ENCODE measurements around the gene PRKAR2A.

The PRKAR2A gene

DNA sequence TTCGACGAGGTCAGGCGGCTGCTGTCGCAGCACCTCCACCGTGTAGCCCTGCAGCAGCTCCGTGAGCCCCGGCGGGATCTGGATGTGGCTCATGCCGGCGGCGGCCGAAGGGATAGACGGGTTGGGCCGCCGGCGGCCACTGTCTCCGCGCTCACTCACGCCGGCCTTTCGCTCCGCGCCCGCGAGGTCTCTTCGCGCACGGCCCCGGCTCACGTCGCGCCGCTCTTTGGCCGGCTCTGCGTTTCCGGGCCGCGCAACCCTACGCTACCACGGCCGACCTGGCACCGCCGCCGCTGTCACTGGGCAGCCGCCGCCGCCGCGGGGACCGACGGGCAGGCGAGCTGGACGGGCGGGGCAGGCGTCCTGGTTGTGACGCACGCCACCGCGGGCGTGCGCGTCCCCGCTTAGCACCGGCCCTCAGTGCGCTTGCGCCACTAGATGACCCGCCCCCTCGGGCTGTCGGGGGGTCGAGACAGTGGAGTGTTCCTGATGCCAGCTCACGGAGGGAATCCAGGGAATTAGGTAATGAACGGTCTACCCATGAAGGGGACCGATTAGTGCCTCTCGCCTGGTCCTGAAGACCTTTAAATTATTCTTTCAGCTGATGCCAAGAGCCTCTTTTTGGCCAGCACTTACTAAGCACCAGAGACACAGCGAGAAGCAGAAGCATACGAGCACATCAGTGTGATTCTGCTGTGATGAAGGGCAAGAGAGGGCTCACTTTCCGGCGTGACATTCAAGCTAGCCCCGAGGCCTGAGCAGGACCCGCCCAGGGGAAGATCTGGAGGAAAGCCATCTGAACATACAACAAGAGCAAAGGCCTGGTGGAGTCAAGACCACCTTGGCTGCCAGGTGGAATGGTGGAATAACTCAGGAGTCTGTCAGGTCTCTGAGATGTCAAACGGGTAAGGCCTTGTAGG lies at the start of gene PRKAR2A:
TSS of gene PRKAR2A (minus strand) at position 371 of the 920 bp plus-strand sequence. CDS start at position 93, 278 bp downstream.
- DNase-seq (ENCODE audit: low read depth in 2 of 2), result peak; percentile 60 to 72

DNA sequence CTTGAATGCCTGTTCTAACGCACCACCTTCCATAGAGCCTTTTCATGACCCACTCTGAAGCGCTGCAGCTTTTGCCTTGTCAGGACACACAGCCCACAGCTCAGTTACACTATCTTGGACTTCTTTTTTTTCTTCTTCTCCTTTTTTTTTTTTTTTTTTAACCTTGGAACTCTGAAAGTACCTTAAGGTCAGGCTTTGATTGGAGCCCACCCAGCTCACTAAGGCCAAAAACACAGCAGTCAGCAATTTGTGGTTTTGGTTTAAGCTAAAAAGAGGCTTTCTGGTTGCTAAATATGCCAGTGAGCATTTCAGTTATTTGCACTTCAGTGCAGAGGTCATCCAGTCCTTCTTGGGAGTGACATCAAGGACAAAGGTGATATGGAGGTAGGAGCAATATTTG lies 49.3 kb upstream of the PRKAR2A start:
- no peak for DNase-seq (ENCODE audit: low read depth in 2 of 2)

DNA sequence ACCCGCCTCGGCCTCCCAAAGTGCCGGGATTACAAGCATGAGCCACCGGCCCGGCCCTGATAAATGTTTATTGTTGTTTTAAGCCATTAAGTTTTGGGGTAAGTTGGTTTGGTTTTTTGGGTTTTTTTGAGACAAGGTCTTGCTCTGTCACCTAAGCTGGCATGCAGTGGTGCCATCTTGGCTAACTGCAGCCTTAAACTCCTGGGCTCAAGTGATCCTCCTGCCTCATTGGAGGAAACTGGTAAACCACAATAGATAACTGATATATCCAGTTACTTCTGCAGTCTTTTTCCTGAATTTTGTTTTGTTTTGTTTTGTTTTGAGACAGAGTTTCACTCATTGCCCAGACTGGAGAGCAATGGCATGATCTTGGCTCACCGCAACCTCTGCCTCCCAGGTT lies 46.8 kb upstream of the PRKAR2A start:
- DNase-seq (ENCODE audit: low read depth in 2 of 2), result no peak

DNA sequence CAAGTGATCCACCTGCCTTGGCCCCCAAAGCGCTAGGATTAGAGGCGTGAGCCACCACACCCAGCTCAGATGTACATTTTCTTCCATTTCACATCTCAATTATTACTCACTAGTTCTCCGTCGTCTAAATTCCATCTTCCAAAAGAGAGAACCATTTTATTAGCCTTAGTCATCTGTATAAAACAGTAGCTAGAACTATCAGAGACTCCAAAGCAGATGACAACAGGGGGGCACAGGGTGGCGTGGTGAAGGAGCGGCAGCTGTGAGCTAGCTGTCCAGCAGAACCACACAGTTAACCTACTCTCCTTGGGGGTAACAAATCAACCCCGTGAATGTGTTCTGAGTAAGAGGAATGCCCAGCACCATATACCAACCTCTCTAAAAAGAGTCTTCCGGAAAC lies 43.9 kb upstream of the PRKAR2A start:
- no peak for DNase-seq (ENCODE audit: low read depth in 2 of 2)

DNA sequence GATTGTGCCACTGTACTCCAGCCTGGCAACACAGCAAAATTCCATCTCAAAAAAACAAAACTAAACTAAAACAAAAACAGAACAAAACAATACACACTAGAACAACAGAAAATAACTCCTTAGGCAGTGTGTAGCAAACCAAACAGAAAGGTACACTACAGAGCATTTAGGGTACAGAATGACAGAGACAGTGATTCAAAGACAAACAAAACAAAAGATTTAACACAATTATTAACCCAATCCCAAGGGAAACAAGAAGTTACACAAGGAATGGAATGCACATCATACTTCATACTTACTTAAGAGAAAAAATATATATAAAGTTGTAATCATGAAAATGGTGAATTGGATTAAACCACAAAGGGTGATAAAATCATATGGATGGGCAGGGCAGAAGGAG lies 38.1 kb upstream of the PRKAR2A start:
- no peak for DNase-seq (ENCODE audit: low read depth in 2 of 2)

DNA sequence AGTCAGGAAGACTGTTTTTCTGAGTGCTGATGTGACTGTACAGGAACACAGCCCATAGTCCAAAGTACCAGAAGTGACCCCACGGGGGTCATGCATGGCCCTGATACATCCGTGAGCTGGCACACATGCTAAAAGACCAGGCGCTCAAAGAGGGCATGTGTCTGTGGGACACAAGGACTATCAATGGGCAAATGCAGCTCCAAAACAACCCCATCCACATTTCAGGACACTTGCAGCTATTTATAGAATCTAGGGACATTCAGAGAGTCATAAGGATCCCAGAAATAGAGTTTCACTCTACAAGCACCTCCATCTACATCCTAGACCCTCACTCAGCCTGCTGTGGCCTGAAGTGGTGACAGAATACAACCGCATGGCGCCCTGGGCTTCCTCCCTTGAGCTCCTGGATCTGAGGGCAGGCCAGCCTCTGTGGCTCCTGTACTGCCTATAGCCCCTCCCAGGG lies 34.0 kb upstream of the PRKAR2A start:
- DNase-seq (ENCODE audit: low read depth in 2 of 2), result no peak

DNA sequence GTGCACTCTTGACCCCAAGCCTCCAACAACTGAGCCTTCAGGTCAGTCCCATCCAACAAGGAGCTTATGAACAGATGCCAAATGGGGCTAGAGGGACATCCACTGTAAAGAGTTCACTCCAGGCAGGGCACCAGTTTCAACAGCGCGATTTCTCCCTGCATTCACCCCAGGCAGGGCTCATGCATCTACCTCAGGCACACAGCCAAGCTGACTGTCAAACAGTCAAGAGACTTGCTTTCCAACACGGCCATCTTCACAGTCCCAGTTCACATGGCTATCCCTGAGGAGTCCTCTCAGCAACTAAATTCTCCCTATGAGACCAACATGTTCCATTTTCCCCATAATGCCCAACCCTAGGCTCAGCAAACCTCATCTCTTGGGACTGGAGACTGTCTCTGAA lies 33.3 kb upstream of the PRKAR2A start:
- no peak for DNase-seq (ENCODE audit: low read depth in 2 of 2)

DNA sequence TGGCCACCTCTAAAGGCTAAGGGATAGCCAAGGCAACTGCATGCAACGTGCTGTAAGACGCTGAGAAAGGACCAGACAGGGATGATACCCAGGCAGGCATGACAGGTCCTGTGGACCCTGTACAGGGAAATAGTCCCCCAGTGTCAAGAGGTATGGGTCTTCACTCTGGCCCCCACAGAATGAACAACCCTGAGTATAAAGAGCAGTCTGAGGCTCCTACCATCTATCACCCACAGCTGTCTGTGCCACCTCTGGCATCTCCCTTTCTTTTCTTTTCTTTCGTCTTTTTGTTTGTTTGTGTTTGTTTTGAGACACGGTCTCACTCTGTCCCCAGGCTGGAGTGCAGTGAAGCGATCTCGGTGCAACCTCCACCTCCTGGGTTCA lies 32.3 kb upstream of the PRKAR2A start:
- DNase-seq (ENCODE audit: low read depth in 2 of 2), result no peak

DNA sequence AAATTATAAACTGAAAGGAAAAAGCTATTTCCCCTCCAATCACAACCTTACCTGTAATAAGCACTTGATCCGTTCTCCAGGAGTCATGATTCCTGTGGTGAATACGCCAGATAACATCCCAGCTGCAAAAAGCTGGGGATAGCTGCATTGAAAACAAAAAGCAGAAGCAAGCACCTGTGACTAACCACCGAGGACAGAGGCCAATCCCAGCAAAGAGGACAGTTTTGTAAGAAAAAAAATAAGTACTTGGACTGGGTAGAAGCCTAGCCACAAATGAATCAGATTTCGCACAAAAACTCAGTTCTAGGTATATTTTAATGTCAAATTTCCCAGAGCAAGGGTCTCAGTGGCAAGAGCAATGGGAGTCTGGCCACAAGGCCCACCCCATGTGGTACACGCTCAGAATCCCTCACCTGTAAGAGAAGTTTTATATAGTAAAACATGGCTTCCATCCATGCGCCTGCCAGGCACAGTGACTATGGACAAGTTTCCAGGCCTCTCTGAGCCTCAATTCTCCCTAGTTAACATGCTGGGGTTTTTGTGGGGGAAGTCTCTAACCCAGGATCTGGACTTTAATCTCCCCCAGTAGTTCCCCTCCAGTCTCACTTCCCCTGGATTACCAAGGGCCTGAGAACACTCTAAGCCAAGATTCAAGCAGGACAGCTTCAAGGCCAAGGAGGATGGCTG lies 31.8 kb upstream of the PRKAR2A start:
- no peak for DNase-seq (ENCODE audit: low read depth in 2 of 2)

DNA sequence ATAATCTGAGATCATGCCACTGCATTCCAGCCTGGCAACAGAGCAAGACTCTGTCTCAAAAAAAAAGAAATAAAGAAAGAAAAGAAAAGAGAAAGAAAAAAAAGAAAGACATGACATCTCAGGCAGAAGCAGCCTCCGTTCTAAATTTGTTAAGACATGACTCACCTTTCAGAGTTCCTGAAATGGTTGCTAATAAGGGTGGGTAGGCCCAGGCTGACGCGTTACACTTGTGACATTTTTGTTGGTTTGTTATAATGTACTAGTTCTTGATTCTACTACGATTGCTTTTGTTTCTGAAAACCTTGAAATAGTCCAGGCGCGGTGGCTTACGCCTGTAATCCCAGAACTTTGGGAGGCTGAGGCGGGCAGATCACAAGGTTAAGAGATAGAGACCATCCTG lies 30.0 kb upstream of the PRKAR2A start:
- DNase-seq (ENCODE audit: low read depth in 2 of 2), result no peak

DNA sequence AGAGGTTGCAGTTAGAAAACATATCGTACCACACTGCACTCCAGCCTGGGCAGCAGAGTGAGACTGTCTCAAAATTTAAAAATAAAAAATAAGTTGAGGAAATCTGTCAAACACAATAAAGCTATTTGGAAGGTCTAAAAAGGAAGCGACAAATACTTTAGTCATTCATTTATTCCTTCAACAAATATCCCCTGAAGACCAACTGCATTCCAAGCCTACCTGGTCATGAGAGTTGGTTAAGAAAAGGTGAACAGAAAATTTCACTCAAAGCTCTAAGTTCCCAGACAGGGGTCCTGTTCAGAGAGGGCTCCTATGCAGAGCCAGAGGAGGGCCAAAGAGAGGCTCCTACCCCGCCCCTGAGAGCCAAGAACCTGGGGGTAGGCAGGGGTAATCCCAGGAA lies 15.4 kb upstream of the PRKAR2A start:
- DNase-seq (ENCODE audit: low read depth in 2 of 2), result no peak

DNA sequence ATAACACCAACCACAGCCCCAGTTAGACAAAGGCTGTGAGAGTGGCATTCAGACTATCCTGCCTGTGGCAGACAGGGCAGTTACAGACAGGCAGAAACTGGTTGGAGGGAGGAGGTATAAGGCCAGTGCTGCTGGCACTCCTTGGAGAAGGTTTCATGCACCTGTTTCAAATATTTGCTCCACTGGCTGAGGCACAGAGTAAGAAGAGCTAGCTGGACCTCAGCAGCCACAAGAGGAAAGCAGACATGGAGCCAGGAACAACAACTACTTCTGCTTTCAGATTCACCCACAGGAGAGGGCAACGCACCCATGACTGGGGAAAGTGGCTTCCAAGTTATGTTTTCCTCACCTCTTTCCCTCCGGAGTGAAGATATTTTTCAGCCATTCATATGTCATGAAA lies 11.5 kb upstream of the PRKAR2A start:
- no peak for DNase-seq (ENCODE audit: low read depth in 2 of 2)

DNA sequence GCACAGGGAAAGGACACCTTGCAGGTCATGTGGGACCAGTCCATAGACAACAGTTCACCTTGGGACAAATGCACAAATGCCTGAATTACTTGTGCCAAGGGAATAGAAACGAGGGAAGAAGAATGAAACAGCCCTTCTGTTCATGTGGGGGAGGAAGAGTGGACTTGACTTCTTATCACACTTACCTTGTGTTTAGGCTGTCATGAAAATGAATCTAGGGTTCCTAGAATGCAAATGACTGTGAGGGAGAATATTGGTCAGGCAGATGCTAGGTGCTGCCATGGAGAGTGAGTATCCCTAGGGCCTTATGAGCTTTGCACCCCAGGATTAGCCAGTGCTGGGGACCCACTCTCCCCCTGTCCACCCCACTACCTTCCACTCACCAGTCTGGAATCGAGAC lies 11.0 kb upstream of the PRKAR2A start:
- DNase-seq (ENCODE audit: low read depth in 2 of 2), result no peak

DNA sequence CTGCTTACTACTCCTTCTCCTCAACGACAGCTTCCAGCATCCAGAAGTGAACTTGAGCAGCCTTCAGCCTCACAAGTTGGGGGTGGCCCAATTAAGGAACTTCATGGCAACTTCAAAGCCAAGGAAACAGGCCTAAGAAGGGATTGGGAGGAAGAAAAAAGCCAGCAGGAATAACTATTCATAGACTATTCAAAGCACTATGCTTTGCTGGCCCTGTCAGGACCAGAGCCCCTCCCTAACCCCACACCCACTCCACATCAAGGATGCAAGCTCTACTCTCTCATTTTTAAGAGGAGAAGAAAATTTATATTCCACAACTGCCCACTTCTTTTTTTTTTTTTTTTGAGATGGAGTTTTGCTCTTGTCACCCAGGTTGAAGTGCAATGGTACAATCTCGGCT lies 10.0 kb upstream of the PRKAR2A start:
- DNase-seq (ENCODE audit: low read depth in 2 of 2), result no peak

DNA sequence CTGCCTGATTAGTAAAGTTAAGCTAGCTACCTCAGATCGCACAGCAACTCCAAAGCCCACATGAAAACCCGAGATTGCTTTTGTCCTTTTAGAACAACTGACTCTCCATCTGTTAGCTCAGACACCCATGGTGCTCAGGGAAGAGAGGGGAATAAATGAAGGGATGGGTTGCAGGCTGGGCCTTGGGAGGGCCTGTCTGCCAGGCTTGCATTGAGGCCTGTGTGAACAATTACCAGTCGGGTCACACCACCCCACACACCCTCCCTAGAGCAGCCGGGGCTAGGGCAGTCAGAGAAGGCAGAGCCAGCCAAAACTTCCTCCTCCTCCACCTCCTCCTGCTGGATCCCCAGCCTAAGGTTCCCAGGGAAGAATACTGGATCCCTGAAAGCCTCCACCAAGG lies 8.8 kb upstream of the PRKAR2A start:
- no peak for DNase-seq (ENCODE audit: low read depth in 2 of 2)

DNA sequence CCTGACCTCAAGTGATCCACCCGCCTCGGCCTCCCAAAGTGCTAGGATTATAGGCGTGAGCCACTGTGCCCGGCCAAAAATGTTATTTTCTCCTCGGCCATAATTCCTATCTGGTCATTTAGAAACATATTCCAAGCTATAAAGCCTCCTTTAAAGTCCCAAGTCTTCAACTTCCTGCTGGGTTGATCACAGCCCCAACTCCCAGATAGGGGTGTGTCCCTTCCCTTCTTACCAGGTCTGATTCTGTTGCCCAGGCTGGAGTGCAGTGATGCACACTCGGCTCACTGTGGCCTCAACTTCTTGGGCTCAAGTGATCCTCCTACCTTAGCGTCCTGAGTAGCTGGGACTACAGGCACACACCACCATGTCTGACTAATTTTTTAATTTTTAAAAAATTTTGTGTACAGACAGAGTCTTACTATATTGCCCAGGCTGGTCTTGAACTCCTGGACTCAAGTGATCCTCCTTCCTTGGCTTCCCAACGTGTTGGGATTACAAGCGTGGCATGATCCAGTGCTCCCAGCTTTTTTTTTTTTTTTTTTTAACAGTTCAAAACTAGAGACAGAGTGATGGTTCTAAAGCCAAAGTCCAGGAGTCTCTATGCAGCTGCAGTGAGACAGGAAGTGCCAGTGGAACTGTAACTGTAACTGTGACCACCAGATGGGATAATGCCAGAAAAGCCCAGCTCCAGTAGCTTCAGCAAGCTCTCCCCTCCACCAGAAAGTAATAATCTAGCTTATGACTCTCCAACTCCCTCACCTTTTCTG lies 8.2 kb upstream of the PRKAR2A start:
- no peak for DNase-seq (ENCODE audit: low read depth in 2 of 2)

DNA sequence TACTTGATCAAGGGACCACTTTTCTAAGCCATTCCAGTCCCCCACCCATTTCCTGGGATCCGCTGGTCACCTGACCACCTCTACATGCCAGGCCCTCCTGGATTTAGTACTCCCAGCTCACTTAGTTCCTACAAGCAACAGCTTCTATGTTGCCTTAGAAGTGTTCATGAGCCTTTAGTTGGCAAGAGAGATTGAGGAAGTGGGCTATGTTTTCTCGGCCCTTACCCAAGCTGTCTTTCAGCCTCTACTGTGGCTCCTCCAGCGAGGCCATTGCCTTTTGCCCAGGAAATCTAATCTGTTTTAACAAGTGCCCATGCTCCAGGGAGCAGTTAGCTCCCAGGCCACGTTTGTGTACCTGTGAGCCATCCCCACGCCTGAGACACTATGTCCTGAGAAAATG lies 4.5 kb upstream of the PRKAR2A start:
- no peak for DNase-seq (ENCODE audit: low read depth in 2 of 2)

DNA sequence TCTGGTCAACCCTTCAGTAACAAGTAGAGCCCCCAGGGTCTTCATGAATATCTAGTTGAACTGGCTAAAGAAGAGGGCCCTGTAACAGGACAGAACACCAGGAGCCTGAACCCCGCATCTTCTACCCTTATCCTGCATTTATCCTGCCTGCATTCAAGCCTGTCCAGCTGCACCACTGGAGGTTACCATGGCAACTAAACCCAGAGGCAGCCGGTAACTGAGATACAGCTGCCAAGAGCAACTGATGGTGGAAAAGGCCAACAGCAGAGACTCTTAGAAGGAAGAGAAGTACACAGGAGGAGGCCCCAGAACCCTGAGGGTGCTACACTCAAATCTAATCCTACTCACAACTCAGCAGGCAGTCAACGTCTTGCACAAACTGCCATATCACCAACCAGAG lies 3.7 kb upstream of the PRKAR2A start:
- no peak for DNase-seq (ENCODE audit: low read depth in 2 of 2)

DNA sequence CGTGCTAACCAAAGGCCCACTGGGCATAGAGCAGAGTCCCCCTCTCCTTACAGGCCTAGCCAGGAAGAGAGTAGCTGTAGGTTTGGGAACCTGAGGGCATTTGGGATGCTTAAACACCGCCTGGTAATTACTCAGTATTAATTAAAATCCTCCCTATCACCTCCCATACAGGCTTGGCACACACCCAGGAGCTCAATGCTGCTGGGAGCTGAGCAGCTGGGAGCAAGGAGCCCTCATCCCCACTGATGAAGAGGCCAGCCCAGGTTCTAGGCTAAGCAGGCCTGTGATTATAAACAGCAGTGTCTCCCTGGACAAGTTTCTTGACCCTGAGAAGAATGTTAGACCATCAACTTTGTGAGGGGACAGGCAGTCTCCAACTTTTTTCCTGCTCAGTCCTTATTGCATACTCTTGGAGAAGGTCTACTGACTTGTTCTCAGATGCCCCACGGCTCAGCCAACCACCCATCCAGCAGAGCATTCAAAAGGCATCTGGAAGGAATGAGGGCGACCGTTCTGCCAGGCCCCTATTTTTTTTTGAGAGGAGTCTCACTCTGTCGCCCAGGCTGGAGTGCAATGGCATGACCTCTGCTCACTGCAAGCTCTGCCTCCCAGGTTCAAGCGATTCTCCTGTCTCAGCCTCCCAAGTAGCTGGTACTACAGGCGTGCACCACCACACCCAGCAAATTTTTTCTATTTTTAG lies 1.3 kb upstream of the PRKAR2A start:
- DNase-seq (ENCODE audit: low read depth in 2 of 2), result no peak

DNA sequence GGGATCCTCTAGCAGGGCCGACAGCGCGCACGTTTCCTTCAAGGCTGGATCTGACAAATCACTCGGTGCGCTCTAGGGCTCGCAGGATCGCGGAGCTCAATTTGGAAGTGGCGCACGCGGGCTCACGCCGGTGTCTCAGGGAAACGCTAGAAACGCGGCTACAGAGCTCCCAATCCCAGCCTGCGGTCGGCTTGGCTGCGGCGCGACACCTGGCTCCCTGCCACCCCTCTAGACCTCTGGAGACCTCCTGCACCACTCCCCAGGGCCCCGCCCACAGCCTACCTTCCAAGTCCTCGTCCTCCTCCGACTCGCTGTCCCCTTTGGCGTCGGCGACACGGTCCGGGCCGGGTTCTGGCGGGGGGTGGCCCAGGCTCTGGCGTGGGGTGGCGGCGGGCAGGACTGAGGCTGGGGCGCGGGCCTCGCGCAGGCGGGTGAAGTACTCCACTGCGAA lies 596 bp downstream of the PRKAR2A start:
- DNase-seq (ENCODE audit: low read depth in 2 of 2), result peak; percentile 14 to 15

DNA sequence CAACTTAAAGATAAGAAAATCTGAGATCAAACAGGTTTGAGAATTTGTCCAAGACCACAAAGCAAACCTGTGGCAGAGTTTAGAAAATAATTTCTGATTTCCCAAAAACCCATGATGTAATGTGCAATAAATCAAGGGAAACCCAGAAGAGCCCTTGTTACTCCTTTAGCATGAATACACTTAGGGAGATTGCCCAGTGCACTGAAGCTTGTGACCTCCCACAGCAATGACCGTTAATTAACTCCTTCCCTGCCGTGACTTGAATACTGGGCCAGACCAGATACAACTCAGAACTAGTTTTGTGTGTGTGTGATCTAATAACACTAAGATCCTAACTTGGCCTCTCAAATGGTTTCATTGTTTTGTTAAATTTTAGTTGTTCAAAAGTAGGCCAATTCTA lies 2.5 kb downstream of the PRKAR2A start:
- DNase-seq (ENCODE audit: low read depth in 2 of 2), result no peak

DNA sequence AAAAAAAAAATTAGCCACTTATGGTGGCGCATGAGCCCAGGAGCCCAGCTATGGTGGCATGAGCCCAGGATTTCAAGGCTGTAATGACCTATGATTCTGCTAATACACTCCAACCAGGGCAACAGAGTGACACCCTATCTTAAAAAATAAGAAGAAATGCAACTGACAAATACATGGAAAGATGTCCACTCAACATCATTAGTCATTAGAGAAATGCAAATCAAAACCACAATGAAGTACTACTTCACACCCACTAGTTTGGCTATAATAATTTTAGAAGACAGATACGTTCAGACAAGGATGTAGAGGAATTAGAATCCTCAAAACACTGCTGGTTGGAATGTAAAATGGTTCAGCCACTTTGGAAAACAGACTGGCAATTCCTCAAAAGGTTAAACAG lies 10.5 kb downstream of the PRKAR2A start:
- DNase-seq (ENCODE audit: low read depth in 2 of 2), result no peak

Data from stimulated activated CD8-positive, alpha-beta memory T cell treated with anti-CD3 and anti-CD28 coated beads, Interleukin-15, amount 100 ng/mL, for 4 hours (primary cell).